ENCODE results near the gene EBP.

- no peak for TF ChIP-seq POLR2AphosphoS5 (IDR thresholded peaks at IDR 0.05; ENCODE audit: low read depth)
- TF ChIP-seq, protein P1, sequence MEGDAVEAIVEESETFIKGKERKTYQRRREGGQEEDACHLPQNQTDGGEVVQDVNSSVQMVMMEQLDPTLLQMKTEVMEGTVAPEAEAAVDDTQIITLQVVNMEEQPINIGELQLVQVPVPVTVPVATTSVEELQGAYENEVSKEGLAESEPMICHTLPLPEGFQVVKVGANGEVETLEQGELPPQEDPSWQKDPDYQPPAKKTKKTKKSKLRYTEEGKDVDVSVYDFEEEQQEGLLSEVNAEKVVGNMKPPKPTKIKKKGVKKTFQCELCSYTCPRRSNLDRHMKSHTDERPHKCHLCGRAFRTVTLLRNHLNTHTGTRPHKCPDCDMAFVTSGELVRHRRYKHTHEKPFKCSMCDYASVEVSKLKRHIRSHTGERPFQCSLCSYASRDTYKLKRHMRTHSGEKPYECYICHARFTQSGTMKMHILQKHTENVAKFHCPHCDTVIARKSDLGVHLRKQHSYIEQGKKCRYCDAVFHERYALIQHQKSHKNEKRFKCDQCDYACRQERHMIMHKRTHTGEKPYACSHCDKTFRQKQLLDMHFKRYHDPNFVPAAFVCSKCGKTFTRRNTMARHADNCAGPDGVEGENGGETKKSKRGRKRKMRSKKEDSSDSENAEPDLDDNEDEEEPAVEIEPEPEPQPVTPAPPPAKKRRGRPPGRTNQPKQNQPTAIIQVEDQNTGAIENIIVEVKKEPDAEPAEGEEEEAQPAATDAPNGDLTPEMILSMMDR (IDR thresholded peaks at IDR 0.05; ENCODE audit: insufficient read depth, low read length) = no peak
- no peak for TF ChIP-seq REST (IDR thresholded peaks at IDR 0.05; ENCODE audit: insufficient replicate concordance, low read depth)
- TF ChIP-seq SPI1 (IDR thresholded peaks at IDR 0.05; ENCODE audit: borderline replicate concordance, low read depth) = no peak
- no peak for TF ChIP-seq GABPA (IDR thresholded peaks at IDR 0.05; ENCODE audit: low read depth)
Observed at GRCh38 chrX:48482526-48482925, 39.1 kb upstream of the EBP start.

Measured in HL-60 (cell line).